ENCODE results near the gene FHL3.
"Not testable (repeated sequence)": the region's sequence is repeated elsewhere in the genome, so short reads cannot be mapped to it uniquely, and the experiment has no call there.

FHL3 gene

DNA sequence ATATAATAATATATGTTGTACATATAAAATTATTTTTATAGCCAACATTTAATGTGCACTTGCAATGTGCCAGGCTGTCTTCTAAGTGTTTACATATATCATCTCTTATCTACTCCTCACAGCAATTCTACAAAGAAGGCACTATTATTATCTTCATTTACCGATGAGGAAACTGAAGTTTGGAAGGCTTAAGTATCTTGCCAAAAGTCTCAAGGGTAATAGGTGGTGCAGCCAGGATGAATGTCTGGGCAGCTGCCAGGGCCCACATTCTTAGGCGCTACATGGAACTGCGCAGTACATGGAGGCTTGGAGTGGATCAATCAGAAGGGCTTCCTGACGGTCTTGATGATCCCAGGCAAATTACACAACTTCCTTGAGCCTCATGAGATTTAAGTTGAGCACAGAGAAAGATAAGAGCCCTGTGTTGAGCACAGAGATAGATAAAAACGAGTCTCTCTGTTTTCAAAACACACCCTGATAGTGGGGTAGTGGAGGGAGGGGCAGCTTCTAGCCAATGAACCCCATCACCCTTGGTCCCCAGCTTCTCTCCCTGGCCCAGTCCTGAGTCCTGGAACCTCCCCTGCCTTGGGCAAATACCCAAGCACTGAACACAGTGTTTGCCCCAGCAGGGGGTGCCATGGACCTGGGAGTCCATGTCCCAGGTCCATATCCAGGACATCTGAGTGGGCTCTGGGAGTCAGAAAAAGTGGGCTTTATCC is 32.1 kb upstream of the FHL3 start:
- in situ Hi-C loops (cut with HindIII; ENCODE audit: low sequenced_read_pairs), result no loop called here

DNA sequence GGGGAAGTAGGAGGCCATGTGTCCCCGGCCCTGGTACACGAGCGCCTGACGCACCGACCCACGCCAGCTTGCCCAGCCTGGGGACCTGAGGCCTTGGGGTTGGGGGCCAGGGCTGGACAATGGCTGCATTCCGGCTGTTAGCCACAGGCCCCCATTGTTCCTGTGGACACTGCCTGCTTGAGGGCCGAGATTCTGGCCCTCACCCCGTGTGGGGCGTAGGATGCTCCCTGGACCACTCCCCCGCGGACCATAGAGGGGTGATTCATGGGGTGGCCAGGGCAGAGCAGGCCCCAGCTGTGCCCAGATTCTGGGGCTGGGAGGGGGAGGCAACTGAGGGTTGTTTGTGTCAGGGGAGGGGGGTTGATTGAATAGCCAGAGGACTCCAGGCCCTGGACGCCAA is 29.6 kb upstream of the FHL3 start:
- in situ Hi-C loops (cut with HindIII; ENCODE audit: low sequenced_read_pairs), result no loop called here

GRCh38 chr1:38032992-38033391 is 27.7 kb upstream of the FHL3 start:
- in situ Hi-C loops (cut with HindIII; ENCODE audit: low sequenced_read_pairs), result not testable (repeated sequence)

DNA sequence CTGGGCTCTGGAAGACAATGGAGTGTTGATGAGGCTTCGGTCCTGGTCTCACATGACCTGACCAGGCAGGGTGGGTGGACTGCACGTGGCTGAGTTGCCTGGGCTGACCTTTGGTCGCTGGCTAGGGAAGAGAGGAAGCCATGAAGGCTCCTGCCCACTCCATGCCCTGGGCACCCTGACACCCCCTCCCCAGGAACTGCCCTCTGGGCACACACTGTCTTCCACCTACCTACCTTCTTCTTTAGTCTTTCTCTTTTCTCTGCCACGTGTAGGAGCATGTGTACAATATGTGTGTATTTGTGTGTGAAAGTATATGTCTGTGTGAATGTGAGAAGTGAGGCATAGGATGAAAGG is 26.2 kb upstream of the FHL3 start:
- in situ Hi-C loops (cut with HindIII; ENCODE audit: low sequenced_read_pairs), result no loop called here

- in situ Hi-C loops (cut with HindIII; ENCODE audit: low sequenced_read_pairs), result no loop called here
These were observed 25.5 kb upstream of the FHL3 start for GRCh38 chr1:38030596-38031512.

DNA sequence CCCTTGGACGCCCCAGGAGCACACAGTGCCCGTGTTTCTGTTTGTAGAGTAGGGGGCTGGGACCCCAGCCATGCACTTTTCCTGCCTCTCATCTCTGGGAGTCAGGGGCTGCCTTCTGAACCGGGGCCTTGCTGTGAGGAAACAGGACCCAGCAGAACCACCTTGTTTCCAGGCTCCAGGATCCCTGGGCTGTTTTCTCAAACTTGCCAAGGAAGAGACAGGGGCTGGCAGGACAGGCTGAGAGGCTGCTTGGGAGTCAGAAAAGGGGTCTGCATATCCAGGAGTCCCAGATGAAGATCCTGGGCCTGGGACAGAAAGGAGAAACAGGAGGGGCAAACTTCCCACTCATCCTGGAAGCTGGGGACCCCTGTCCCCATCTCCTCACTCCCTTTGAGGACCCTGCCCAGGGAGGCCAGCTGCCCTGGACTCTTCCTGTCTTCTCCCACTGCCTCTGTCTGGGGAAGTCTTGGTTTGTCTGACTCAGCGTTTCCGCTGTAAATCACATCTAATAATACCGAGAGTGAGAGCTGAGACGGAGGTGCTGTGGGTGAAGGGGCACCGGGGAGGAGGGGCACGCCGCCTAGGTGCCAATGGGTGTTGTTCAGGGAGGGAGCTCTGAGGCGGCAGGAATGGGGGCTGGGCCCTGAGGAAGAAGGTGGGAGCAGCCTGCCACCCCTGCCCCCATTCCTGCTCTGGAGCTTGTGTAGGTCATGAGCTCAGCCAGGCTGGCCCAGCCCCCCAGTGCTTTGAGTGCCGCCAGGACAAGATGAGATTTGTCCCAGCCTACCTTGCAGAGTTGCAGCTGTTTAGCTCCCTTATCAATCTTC is 24.6 kb upstream of the FHL3 start:
- in situ Hi-C loops (cut with HindIII; ENCODE audit: low sequenced_read_pairs), result no loop called here

- in situ Hi-C loops (cut with HindIII; ENCODE audit: low sequenced_read_pairs), result no loop called here
These were observed 23.9 kb upstream of the FHL3 start for GRCh38 chr1:38029081-38029681.

- in situ Hi-C loops (cut with HindIII; ENCODE audit: low sequenced_read_pairs), result no loop called here
These were observed 23.4 kb upstream of the FHL3 start for GRCh38 chr1:38028671-38029070.

DNA sequence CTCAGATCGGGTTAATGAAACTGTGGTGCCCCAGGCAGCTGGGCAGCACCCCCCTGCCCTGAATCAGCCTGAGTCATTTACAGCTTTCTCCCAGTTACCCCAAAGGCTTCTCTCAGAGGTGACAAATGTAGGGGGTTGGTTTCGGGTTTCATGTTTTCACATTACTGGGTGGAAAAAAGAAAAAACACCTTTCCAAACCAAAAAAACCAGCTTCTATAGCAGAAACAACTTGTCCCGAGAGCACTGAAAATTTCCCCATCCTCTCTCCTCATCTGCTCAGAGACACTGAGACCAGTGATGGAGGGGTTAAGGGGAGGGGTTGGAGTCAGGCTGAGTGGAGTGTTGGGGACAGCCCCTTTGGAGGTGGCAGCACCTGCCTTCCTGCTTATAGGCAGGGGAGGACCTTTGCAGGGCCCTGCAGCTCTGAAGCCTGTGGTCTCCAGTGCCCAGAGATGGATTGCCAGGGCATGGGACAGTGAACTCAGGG is 22.8 kb upstream of the FHL3 start:
- in situ Hi-C loops (cut with HindIII; ENCODE audit: low sequenced_read_pairs), result no loop called here

- in situ Hi-C loops (cut with HindIII; ENCODE audit: low sequenced_read_pairs), result no loop called here
These were observed 22.1 kb upstream of the FHL3 start for GRCh38 chr1:38027201-38028104.

GRCh38 chr1:38026592-38027200 is 21.4 kb upstream of the FHL3 start:
- in situ Hi-C loops (cut with HindIII; ENCODE audit: low sequenced_read_pairs), result no loop called here

DNA sequence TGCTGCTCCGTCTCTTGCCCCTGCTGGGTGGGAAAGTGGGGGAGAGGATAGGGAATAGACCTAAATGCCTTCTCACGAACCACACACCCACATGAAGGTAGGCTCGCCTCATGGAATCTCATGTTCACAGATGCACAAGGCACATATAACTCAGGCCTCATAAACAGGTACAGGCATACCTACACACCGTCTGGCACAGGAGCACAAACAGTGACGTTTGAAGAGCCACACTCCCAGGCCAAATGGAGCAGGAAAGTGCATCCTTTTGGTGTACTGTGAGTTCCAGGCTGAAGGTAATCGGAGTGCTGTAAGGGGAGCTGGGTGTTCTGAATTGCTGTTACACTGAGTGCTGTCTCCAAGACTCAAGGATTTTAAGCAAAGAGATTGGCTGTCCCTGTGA is 20.4 kb upstream of the FHL3 start:
- in situ Hi-C loops (cut with HindIII; ENCODE audit: low sequenced_read_pairs), result no loop called here

GRCh38 chr1:38025233-38025632 is 19.9 kb upstream of the FHL3 start:
- in situ Hi-C loops (cut with HindIII; ENCODE audit: low sequenced_read_pairs), result no loop called here

GRCh38 chr1:38022810-38023209 is 17.5 kb upstream of the FHL3 start:
- in situ Hi-C loops (cut with HindIII; ENCODE audit: low sequenced_read_pairs), result no loop called here

GRCh38 chr1:38021969-38022368 is 16.7 kb upstream of the FHL3 start:
- in situ Hi-C loops (cut with HindIII; ENCODE audit: low sequenced_read_pairs), result no loop called here

DNA sequence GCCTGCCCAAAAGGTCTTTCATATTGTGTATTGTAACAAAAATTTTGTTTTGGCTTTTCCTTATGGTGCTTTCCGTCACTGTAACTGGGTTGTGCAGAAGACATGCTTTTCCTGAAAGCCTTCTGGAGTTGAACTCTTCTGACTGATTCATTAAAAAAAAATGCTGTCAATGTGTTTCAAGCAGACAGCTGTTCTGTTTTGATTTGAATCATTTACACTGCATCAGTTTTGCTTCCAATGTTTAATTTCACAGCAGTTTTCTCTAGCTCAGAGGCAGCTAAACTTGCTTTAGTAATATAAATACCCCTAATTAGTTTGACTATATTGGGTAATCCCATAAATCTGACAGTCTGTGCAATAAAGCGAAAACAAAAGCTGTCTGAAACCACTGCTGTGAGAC is 15.1 kb upstream of the FHL3 start:
- in situ Hi-C loops (cut with HindIII; ENCODE audit: low sequenced_read_pairs), result no loop called here

DNA sequence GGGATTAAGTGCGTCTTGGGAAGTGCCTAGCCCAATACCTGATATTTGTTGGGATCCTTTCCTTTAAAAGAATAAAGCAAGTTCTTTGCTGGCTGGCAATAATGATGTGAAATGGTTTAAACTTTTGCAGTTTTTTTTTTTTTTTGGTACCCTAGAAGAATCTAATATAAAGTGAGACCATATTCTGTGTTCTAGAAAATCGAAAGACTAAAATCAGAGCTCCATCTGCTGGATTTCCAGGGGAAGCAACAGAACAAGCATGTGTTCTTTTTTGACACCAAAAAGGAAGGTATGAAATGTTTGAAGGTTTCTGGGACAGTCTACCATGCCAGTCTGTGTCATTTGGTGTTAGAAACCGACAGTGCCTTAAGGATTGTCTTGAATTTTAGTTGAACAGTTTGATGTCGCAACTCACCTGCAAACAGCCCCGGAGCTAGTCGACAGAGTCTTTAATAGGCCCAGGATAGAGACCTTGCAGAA is 13.6 kb upstream of the FHL3 start:
- in situ Hi-C loops (cut with HindIII; ENCODE audit: low sequenced_read_pairs), result no loop called here

- in situ Hi-C loops (cut with HindIII; ENCODE audit: low sequenced_read_pairs), result no loop called here
These were observed 10.8 kb upstream of the FHL3 start for GRCh38 chr1:38015978-38016725.

Measured in endothelial cell of hepatic sinusoid (primary cell).